Dedifferentiated amniotic fluid mesenchymal stem cell (primary cell): Measurements from ENCODE around the gene PSMD11.

Source experiments
- DNase-seq: peaks from one replicate; pipeline ENCODE4 v3.0.0-alpha.2; 2016; ENCODE audit errors: extremely low spot score

Gene PSMD11

DNA sequence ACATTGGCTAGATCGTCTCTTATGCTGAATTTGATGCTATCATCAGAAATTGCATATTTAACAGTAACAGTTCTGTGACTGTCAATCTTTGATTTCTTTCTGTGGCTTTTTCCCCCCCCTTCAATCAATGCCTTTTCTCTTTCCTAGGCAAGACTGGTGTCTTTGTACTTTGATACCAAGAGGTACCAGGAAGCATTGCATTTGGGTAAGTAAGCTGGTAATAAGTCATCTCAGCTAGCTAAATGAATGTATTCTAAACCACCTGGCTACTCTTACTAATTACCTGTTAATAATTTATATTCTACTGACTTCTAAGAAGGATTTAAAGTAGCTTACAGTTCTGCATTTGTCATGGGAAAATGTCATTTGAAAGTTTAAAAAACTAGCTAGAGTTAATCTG is 20.1 kb downstream of the PSMD11 start:
- DNase-seq, result no peak

DNA sequence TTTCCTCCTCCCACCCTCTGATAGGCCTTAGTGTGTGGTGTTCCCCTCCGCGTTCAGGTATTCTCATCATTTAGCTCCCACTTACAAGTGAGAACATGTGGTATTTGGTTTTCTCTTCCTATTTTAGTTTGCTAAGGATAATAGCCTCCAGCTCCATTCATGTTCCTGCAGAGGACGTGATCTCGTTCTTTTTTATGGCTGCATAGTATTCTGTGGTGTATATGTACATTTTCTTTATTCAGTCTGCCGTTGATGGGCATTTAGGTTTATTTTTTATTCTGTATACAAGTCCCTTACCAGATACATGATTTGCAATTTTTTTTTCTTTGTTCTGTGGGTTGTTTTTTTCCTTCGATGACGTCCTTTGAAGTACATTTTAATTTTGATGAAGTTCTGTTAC is 23.6 kb downstream of the PSMD11 start:
- DNase-seq, result no peak

DNA sequence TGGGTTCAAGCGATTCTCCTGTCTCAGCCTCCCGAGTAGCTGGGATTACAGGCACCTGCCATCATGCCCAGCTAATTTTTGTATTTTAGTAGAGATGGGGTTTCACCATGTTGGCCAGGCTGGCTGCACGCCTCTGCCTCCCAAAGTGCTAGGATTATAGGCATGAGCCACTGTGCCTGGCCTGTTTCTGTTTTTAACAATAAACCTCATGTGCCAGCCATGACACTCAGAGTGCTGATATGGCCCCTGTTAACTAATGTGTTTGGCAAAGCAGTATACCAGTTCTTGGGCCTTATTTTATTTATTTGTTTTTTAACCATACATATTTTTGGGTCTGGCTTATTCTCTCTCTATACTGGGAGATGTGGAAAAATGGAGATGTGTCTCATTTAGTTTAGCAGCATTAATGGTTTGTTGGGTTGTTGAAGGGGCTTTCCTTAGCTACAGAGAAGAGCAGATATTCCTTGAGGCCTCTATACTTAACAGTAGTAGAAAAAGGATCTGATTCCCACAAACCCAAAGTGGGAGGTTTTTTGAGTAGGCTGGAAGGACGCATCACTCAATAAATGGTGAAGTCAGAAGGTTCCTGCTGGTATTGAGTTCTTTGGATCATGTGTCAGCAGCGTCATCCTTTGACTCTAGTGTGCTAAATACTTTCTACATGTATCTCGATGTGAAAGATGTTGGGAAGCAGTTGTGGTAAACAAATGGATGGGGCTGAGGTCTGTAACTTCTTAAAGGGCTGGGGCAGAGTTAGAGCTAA is 26.3 kb downstream of the PSMD11 start:
- no peak for DNase-seq

DNA sequence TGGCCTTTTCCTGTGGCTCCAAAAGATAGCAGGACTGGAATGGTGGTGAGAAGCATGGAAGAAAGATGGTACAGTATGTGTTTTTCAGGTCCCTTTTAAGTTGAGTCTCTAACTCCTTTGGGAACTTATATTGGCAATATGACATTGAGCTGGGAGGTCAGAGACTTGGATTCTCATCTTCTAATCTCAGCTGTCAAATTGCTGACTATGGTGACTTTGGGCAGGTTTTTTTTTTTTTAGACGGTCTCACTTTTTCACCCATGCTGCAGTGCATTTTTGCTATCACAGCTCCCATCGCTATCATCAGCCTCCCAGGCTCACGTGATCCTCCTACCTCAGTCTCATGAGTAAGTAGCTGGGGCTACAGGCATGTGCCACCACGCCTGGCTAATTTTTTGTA is 27.3 kb downstream of the PSMD11 start:
- no peak for DNase-seq

DNA sequence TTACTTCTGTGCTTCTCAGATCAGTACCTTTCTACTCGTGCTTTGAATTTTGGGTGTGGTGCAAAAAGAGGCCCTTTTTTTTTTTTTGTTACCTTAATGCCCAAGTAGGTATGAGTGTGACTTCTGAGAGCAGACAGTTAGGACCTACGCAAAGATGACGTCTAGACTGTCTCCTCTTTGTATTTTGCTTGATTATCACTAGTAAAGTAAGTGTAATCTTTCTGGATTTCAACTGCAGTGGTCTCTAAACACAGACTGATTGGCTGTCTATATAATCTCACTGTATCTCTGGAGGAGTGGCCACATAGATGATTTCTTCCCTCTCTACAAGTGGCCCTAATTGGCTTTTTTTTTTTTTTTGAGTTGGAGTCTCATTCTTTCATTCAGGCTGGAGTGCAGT is 30.9 kb downstream of the PSMD11 start:
- no peak for DNase-seq

DNA sequence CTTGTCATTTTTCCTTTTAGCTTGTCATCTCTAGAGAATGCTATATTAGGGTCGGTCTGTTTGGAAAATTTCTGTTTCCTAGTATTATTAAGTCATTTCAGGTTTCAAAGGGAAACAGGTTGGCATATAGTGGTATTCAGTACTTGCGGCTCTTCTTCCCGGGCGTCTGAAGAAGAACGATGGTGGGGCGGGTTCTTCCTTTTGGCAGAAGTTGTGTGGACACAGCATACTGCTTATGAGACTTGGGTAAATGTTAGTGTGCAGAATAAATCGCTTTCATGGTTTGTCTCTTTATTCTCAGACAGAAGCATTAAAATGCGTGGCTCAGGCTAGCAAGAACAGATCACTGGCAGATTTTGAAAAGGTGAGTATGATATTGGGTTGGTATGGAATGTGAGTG is 32.9 kb downstream of the PSMD11 start:
- no peak for DNase-seq

DNA sequence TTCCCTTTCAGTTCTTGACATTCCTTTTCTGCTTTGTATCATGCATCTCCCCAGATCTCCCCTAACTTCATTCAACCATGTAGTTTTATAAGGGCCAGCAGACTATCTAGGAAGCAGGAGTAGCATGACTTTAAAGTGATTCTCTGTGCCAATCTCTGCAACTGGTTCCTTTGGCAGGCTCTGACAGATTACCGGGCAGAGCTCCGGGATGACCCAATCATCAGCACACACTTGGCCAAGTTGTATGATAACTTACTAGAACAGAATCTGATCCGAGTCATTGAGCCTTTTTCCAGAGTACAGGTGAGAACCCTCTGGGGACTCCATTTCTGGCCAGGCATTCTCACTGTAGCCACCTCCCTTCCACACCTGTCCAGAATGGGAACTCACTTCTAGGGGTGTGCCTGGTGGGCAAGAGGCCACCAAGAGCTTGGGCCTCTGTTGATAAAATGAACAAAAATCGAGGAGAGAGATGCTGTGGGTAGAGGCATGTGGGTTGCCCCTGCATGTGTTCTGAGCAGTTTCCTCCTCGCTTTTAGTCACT is 34.8 kb downstream of the PSMD11 start:
- no peak for DNase-seq

DNA sequence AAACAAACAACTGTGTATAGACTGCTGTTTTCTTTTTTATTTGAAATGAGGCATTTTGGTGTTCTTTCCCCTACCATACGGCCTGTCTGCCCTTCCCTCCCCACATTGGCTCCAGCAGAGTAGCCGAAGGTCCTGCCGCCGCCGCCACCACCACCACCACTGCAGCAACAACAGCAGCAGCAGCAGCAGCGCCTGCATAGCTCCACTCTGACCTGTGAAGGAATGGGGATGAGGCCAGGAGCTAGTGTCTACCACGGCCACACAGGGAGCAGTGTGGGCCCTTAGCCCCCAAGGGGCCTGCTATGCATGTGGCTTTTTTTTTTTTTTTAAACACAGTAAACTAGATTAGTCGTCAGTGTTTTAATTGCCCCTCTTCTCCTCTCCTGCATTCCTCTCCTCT is 36.9 kb downstream of the PSMD11 start:
- no peak for DNase-seq

DNA sequence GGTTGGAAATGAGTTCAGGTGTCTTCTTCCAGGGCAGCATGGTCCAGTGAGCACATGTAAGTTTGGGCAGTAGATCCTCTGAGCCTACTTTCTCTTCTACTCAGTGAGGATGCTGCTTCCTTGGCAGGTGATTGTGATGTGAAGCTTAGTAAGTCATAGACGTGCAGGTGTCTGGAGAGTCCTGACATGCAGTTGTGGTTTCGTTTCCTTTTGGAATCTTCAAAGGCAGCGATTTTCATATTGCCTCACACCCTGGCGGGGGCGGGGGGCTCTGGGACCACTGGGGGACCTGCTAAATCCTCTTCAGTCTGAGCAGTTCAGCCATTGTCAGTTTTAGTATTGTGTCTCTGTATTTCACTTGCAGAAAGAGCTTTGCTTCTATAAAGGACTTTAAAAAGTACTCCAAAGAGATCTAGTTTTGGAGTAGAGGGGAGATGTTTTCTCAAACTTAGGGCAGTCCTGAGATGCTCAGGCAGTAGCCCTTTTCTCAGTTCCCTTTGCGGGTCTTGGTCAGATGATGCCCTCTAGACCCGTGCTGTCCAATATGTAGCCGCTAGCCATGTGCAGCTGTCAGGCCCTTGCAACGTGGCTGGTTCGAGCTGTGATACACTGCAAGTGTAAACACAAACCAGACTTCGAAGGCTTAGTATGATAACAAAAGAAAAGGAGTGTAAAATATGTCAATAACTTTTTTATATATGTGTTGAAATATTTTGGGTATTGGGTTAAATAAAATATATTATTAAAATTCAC is 38.4 kb downstream of the PSMD11 start:
- DNase-seq, result no peak

DNA sequence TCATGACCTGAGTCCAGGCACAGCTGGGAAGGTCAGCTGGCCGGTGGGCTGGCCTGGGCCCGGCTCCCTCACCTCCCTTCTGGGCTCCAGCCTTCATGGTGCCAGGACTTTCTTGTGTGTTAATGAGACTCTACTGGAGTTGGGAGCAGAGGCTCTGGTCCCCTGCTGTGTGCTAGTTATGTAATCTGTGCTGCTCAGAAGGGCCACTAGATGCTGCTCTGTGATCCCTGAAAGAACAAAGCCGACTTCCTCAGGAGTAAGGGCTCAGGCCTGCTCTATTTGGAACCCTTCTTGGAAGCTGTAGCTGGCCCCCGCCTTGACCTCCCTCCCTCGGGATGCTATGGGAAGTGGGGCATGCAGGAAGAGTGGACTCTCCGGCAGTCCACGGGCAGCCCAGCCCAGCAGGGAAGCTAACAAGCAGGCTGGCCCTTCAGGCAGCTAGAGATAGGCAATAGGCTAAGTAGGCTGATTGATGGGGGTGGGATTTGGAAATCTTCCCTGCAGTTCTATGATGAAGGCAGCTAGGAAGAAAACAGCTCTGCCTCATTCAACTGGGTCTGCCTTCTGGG is 39.2 kb downstream of the PSMD11 start:
- peak; percentile 43 for DNase-seq

DNA sequence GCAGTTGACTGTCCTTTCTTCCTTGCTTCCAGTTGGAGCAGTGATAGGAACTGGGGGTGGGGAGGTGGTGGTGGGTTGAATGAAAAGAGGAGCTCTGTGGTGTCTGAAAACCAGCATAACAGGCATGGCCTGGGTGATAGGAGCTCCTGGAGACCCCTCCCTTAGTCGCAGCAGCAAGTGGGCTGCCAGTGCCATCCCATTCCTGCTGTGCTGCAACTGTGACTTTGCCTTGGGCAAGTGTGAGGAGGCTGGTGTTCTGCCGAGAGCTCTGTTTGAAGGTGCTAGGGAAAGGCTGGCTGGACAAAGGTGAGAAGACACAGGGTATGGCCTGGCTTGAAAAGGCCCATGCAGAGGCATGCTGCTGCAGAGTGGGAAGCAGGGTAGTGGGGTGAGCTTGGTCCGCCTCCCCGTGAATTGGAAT is 39.7 kb downstream of the PSMD11 start:
- no peak for DNase-seq

DNA sequence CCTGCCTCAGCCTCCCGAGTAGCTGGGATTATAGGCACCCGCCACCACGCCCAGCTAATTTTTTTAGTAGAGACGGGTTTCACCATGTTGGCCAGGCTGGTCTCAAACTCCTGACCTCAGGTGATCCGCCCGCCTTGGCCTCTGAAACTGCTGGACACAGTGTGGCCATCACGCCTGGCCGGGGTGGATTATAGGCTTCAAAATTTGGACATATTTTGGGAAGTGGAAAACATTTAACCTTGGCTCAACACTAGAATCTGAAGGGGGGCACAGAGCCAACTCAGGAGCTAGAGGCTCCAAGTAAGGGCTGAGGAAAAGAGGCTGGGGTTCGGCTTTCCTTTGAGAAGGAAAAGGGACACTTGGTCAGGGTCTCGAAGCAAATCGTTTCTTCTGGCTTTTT is 40.3 kb downstream of the PSMD11 start:
- DNase-seq, result no peak

DNA sequence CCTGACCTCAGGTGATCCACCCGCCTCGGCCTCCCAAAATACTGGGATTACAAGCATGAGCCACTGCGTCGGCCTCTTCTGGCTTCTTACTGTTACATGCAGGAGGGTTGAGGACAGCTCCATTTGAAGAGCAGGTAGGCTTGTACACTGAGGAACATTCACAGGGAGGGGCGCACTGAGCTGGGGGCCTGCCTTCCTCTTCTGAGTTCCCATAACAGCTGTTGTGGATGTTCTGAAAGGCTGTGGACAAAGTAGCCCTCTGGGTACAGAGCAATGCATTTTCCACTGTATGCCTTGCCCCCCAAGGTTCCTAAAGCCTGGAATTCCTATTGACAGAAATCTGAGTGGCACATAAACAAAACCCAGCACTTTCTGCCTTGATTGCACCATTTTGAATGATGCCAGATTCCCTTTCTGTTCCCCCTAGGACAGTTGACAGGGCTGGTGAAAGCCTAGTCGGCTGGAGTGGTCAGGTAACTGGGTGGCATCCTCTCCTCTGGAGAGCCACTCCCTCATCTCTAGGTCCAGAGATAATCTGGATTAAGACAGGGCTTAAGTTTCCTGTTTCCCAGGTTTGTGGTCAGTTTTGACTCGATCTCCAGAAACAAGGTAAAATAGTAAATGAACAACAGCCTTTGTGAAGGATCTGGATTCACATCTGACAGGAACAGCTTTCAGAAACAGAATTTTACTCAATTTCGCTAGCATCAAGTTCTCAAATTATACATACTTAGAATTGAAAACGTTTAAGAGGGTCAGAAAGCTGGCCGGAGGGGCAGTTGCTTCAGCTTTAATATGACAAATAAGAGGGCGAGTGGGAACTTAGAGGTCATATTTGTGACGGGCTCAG is 41.2 kb downstream of the PSMD11 start:
- DNase-seq, result no peak

DNA sequence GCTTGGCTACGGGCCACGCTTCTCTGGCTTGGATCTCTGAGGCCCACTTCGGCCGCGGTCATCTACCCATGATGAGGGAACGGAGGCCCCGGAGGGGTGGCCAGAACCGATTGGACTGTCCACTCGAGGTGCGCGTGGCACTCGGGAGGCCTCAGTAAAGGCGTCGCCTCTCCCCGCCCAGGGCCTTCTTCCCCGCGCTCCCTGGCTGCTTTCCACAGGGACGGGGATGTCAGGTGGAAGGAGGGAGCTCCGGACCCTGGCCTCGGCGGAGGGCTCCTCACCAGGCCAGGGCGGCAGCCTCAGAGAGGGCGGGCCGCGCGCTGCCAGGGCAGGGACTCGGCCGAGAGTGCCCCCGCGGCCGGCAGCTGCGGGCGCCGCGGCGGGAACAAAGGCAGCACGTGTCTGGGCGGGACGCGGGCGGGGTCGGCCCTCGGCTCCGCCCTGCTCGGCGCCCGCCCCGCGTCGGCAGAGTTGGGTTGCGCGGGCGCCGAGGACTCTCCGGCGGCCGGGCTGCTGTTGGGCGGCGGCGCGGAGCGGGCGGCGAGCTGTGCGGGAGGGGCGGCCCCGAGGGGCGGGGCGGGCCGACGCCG is 41.9 kb downstream of the PSMD11 start:
- DNase-seq, result no peak

DNA sequence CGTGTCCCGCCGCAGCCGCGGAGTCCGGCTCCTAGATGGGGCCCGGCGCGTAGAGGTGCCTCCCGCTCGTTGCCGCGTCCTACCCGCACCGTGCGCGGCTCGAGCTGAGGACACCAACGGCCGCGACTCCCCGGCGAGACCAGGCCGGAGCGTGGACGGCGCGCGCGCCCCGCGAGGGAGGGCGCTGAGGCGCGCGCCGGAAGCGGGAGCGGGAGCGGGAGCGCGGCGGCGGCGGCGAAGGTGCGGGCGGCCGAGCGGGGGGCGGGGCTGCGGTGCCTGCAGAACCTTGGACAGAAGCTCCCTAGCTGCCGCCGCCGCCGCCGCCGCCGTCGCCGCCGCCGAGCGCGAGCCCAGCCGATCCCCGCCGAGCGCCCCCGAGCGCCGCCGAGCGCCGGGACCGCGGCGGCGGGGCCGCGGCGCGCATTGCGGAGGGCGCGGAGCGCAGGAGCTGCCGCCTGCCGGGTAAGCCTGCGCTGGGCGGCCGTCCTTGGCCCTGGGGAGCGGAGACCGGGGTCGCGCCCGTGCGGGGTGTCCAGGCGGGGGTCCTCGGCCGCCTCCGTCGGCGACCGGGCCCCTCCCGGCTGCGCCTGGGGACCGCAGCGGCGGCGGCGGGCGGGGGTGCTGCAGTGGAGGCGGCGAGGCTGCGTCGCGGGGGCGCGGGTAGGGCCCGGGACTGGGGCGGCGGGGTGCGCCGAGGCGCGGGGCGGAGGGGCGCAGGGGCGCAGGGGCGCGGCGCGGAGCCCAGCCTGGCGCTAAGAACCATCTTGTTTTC is 42.6 kb downstream of the PSMD11 start, which contains the start of gene CDK5R1:
TSS of gene CDK5R1 (plus strand) at position 293 of the 772 bp plus-strand sequence. CDS start 628 bp downstream, outside the sequence.
- DNase-seq, result no peak

DNA sequence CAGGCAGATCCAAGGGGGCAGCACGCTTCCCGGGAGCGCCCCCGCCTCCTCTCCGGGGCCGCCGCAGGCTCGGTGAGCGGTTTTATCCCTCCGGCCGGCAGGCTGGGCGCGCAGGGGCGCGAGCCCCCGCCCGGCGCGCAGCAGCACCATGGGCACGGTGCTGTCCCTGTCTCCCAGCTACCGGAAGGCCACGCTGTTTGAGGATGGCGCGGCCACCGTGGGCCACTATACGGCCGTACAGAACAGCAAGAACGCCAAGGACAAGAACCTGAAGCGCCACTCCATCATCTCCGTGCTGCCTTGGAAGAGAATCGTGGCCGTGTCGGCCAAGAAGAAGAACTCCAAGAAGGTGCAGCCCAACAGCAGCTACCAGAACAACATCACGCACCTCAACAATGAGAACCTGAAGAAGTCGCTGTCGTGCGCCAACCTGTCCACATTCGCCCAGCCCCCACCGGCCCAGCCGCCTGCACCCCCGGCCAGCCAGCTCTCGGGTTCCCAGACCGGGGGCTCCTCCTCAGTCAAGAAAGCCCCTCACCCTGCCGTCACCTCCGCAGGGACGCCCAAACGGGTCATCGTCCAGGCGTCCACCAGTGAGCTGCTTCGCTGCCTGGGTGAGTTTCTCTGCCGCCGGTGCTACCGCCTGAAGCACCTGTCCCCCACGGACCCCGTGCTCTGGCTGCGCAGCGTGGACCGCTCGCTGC is 43.3 kb downstream of the PSMD11 start:
- DNase-seq, result no peak

DNA sequence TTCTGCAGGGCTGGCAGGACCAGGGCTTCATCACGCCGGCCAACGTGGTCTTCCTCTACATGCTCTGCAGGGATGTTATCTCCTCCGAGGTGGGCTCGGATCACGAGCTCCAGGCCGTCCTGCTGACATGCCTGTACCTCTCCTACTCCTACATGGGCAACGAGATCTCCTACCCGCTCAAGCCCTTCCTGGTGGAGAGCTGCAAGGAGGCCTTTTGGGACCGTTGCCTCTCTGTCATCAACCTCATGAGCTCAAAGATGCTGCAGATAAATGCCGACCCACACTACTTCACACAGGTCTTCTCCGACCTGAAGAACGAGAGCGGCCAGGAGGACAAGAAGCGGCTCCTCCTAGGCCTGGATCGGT is 43.9 kb downstream of the PSMD11 start:
- DNase-seq, result no peak

DNA sequence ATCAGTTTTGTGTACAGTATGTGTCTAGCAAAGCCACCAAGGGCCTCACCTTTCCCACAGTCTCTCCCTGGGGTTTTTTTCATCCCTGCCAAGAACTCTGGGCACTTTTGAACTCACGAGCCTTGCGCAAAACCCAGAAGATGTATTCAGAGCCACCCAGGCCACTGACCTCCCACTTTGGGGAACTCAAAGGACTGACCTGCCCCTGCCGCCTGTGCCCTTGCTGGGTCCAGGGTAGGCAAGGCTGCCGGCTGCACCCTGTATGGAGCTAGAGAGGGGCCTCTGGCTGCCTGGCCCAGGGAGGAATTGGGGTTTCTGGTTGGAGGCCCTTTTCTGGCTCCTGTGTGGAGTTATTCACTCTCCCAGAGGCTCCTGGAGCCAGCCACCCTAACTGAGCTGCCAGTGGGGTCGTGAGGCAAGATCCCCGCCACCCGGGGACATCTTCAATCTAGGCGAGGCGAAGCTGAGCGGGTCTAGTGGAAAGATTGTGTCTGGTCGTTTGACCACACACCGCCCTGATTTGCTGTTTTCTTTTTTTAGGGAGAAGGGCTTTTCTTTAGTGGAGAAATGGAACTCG is 44.4 kb downstream of the PSMD11 start:
- no peak for DNase-seq

DNA sequence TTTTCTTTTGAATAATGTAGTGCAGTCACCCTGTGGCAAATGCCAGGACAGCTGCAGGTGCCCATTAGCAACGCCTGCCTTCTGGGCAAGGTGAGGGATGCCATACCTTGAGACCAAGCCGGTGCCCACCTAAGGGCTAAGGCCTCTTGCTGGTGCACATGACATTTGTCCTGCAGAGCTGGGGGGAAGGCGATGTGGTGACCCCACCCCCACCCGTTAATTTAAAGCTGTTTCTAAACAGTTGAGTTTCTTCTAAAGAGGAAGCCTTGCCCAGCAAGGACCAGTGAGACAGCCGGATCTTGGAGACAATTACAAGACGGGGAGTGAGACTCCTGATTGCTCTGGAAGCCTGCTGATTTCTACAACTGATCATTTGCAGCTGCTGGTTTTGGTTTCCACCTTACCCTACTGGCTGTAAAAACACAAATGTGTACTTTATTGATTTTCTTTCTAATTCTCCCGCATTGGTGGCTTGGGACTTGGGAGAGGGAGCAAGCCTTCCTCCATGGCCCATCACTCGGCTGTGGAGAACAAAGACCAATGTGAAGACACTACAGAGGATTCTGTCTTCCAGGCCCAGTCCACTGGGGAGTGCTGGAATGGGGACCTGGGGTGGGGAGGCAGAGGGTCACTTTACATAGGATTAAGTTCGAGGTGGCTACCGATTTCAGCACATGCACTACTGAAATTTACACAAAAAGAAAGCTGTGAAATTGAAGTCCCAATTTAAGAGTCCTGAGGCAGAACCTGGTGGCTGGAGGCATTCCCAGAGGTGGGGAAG is 45.2 kb downstream of the PSMD11 start:
- no peak for DNase-seq
